OCI-LY3 (cell line): Measurements from ENCODE around the gene PMM2.

Experiments used
- EZH2phosphoT487 ChIP-seq: fragments of 200-600 bp; shearing (Covaris generic); IDR thresholded peaks from 2 replicates; pipeline ENCODE4 v1.6.1; 2018; ENCODE audit warnings: antibody characterized with exemption, mixed run types, low read depth
- TF ChIP-seq, protein P1 (sequence below): fragments of 200-600, 300-600 bp; sonication (generic); IDR thresholded peaks from 2 replicates; pipeline ENCODE4 v1.5.1; 2014; ENCODE audit warnings: antibody characterized with exemption, low read length, low read depth

DNA sequence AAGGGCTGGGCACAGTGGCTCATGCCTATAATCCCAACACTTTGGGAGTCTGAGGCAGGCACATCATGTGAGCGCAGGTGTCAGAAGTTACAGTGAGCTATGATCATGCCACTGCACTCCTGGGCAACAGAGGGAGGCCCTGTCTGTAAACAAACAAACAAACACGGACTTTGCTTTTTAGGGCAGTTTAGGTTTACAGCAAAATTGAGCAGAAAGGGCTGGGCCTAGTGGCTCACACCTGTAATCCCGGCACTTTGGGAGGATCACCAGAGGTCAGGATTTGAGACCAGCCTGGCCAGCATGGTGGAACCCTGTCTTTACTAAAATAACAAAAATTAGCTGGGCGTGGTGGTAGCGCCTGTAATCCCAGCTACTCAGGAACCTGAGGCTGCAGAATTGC is 74.4 kb downstream of the PMM2 start:
- TF ChIP-seq, protein P1, sequence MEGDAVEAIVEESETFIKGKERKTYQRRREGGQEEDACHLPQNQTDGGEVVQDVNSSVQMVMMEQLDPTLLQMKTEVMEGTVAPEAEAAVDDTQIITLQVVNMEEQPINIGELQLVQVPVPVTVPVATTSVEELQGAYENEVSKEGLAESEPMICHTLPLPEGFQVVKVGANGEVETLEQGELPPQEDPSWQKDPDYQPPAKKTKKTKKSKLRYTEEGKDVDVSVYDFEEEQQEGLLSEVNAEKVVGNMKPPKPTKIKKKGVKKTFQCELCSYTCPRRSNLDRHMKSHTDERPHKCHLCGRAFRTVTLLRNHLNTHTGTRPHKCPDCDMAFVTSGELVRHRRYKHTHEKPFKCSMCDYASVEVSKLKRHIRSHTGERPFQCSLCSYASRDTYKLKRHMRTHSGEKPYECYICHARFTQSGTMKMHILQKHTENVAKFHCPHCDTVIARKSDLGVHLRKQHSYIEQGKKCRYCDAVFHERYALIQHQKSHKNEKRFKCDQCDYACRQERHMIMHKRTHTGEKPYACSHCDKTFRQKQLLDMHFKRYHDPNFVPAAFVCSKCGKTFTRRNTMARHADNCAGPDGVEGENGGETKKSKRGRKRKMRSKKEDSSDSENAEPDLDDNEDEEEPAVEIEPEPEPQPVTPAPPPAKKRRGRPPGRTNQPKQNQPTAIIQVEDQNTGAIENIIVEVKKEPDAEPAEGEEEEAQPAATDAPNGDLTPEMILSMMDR, result no peak
- TF ChIP-seq EZH2phosphoT487, result no peak
